ENCODE data around the gene ALDH1A1. TPM values are rescaled to one million over a fixed set of nuclear protein-coding genes. Genes with fewer than 3 reads are reported as not detected.

Gene ALDH1A1
- total RNA-seq, 1 experiment from 2014 or later, result not detected

DNA sequence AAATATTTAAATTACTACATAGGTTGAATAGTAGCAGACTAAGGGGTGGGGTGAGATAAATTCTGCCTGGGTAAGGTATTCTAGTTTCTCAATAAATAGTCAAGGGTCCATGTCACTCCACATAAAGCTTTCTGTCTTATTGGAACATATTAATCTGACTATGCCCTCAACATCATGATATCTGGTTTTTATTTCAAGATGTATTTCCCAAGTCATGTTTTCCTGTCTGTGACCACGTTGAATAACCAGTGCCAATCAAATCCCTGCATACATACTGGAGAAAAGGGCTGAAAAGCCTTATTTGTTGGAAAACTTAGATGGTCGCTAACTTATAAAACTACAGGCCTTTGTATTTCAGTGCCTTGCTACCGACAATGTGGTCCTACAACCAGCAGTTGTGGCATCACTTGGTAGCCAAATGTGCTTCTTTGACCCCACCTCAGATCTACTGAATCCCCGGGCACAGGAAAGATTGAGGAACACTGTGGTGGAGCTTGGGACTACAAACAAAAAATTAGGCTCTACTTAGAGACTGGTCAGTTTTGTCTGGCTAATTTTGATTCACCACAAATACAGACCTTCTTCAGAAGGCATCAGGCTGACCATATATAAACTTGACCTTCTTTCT is 39.4 kb downstream of the ALDH1A1 start:
- Histone ChIP-seq H3K4me2 (ENCODE audit: low read length) (no peak overlapping the region), H2AFZ (ENCODE audit: low read length) (no peak overlapping the region), H3K36me3 (ENCODE audit: low read depth, low read length) (no peaks in the 10 kb centered on the region), H3K27me3 (ENCODE audit: low read length) (peaks cover 56% of the 10 kb centered on the region), H4K20me1 (ENCODE audit: low read length) (no peaks in the 10 kb centered on the region), H3K79me2 (ENCODE audit: low read length) (no peaks in the 10 kb centered on the region), H3K9me2 (replicated peaks; ENCODE audit: low read length) (no peaks in the 10 kb centered on the region), H3K27ac (ENCODE audit: low read length) (no peak overlapping the region), H3K9ac (ENCODE audit: low read length) (no peak overlapping the region), H3F3A (ENCODE audit: low read length, unreplicated experiment) (no peaks in the 10 kb centered on the region), H3K9me3 (ENCODE audit: low read length) (no peaks in the 10 kb centered on the region), H3K4me1 (ENCODE audit: insufficient read depth, low read length) (no peaks in the 10 kb centered on the region), H3K4me3 (ENCODE audit: low read length) (no peak overlapping the region)
- ATAC-seq (no peak), DNase-seq (no peak)
- no TSS peak for BruUV-seq (replicated peaks)
- no peak for TF ChIP-seq EZH2 (IDR thresholded peaks at IDR 0.05; ENCODE audit: low read length, unreplicated experiment)
- TF ChIP-seq EZH2phosphoT487 (IDR thresholded peaks at IDR 0.05; ENCODE audit: borderline replicate concordance, low read length), result no peak
- TF ChIP-seq, protein P1, sequence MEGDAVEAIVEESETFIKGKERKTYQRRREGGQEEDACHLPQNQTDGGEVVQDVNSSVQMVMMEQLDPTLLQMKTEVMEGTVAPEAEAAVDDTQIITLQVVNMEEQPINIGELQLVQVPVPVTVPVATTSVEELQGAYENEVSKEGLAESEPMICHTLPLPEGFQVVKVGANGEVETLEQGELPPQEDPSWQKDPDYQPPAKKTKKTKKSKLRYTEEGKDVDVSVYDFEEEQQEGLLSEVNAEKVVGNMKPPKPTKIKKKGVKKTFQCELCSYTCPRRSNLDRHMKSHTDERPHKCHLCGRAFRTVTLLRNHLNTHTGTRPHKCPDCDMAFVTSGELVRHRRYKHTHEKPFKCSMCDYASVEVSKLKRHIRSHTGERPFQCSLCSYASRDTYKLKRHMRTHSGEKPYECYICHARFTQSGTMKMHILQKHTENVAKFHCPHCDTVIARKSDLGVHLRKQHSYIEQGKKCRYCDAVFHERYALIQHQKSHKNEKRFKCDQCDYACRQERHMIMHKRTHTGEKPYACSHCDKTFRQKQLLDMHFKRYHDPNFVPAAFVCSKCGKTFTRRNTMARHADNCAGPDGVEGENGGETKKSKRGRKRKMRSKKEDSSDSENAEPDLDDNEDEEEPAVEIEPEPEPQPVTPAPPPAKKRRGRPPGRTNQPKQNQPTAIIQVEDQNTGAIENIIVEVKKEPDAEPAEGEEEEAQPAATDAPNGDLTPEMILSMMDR (conservative IDR thresholded peaks at IDR 0.05; ENCODE audit: low read depth, low read length), result no peak
- CTCF ChIA-PET, result no interaction called here
- POLR2A ChIA-PET (ENCODE audit: unreplicated experiment), result no interaction called here
- intact Hi-C loops (cut with micrococcal nuclease), result no loop called here

DNA sequence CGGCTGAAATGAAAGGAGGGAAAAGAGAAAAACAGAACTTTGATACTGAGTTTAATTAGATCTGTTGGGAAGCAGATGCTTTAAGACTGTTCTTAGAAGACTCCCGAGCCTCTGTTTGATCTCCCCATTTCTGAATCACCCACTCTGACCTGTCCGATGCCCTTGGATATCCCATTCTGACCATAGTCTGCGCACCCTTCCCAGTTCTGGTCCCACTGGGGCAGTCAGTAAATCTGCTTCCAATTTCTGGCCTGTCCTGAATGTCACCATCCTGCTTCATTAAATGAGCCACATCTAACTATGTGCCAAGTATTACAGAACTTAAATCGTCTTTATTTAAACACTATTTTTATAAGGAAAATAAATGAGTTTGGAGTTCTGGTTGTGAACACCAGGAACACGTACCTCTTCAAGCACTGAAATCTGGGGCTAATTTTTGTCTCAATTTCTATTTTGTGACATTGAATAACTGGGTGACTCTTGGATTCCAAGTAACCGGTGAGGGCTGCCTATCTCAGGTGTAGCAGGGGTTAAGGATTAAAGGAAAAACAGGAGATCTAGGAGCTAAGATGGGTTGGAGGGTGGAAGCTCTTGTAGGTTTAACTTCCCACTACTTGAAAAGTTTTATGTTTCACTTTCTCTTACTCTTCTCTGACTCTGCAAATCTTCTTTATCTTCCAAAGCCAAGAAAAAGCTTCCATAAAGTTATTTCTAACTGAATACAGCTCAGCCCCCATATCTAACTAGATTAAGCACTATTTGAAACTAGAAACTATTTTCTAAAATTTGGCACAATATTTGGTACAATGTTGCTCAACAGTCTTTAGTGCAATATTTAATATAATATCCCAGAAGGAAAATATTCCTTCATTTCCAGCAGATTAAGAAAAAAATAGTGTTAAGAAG is 40.1 kb downstream of the ALDH1A1 start:
- peaks cover 57% of the 10 kb centered on the region for H3K27me3 ChIP-seq (ENCODE audit: low read length)
- intact Hi-C loops (cut with micrococcal nuclease), result no loop called here
- ATAC-seq (no peak), DNase-seq (no peak)
- ChIA-PET POLR2A (ENCODE audit: unreplicated experiment) (no interaction called here), CTCF (no interaction called here)
- H3K27ac ChIP-seq (ENCODE audit: low read length), result no peak overlapping the region
- H3K9me3 ChIP-seq (ENCODE audit: low read length), result no peaks in the 10 kb centered on the region
- no peaks in the 10 kb centered on the region for H3K4me1 ChIP-seq (ENCODE audit: insufficient read depth, low read length)
- H3F3A ChIP-seq (ENCODE audit: low read length, unreplicated experiment), result no peaks in the 10 kb centered on the region
- H3K4me2 ChIP-seq (ENCODE audit: low read length), result no peak overlapping the region
- TF ChIP-seq EZH2 (IDR thresholded peaks at IDR 0.05; ENCODE audit: low read length, unreplicated experiment) (no peak), EZH2phosphoT487 (IDR thresholded peaks at IDR 0.05; ENCODE audit: borderline replicate concordance, low read length) (no peak)
- TF ChIP-seq, protein P1 (conservative IDR thresholded peaks at IDR 0.05; ENCODE audit: low read depth, low read length), result no peak
- H3K9me2 ChIP-seq (replicated peaks; ENCODE audit: low read length), result no peaks in the 10 kb centered on the region
- H3K9ac ChIP-seq (ENCODE audit: low read length), result no peak overlapping the region
- no TSS peak for BruUV-seq (replicated peaks)
- no peak overlapping the region for H3K4me3 ChIP-seq (ENCODE audit: low read length)
- no peaks in the 10 kb centered on the region for H3K36me3 ChIP-seq (ENCODE audit: low read depth, low read length)
- no peak overlapping the region for H2AFZ ChIP-seq (ENCODE audit: low read length)
- no peaks in the 10 kb centered on the region for H3K79me2 ChIP-seq (ENCODE audit: low read length)
- H4K20me1 ChIP-seq (ENCODE audit: low read length), result no peaks in the 10 kb centered on the region

DNA sequence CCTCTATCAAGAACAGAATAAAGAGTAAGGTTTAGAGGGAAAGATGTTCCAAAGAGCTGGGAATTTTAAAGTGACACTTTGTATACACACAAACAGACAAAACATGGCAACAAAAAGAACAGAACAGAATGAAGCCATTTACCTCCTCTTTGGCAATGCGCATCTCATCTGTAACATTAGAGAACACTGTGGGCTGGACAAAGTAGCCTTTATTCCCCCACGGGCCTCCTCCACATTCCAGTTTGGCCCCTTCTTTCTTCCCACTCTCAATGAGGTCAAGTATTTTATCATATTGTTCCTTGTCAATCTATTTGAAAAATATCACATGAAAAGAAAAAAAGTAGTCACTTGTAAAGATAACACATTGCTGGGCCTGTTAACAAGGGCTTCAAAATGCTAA is 41.0 kb downstream of the ALDH1A1 start:
- intact Hi-C loops (cut with micrococcal nuclease), result no loop called here
- POLR2A ChIA-PET (ENCODE audit: unreplicated experiment), result no interaction called here
- BruUV-seq (replicated peaks), result no TSS peak

More for the DNA sequence above, 41.0 kb downstream of the ALDH1A1 start:
- Histone ChIP-seq H3K4me3 (ENCODE audit: low read length) (no peak overlapping the region), H3K4me2 (ENCODE audit: low read length) (no peak overlapping the region), H3F3A (ENCODE audit: low read length, unreplicated experiment) (no peaks in the 10 kb centered on the region), H3K4me1 (ENCODE audit: insufficient read depth, low read length) (no peaks in the 10 kb centered on the region), H3K79me2 (ENCODE audit: low read length) (no peaks in the 10 kb centered on the region), H3K27ac (ENCODE audit: low read length) (no peak overlapping the region), H3K9me3 (ENCODE audit: low read length) (no peaks in the 10 kb centered on the region), H3K27me3 (ENCODE audit: low read length) (peaks cover 66% of the 10 kb centered on the region), H2AFZ (ENCODE audit: low read length) (no peak overlapping the region), H3K9ac (ENCODE audit: low read length) (no peak overlapping the region), H4K20me1 (ENCODE audit: low read length) (no peaks in the 10 kb centered on the region), H3K36me3 (ENCODE audit: low read depth, low read length) (no peaks in the 10 kb centered on the region), H3K9me2 (replicated peaks; ENCODE audit: low read length) (no peaks in the 10 kb centered on the region)
- TF ChIP-seq, protein P1 (conservative IDR thresholded peaks at IDR 0.05; ENCODE audit: low read depth, low read length), result no peak
- TF ChIP-seq EZH2 (IDR thresholded peaks at IDR 0.05; ENCODE audit: low read length, unreplicated experiment) (no peak), EZH2phosphoT487 (IDR thresholded peaks at IDR 0.05; ENCODE audit: borderline replicate concordance, low read length) (no peak)
- no peak for ATAC-seq
- DNase-seq, result no peak
- CTCF ChIA-PET, result no interaction called here

Measured in PC-3 (cell line).